Activated CD8-positive, alpha-beta memory T cell treated with anti-CD3 and anti-CD28 coated beads for 24 hours (primary cell): ENCODE results near the gene OBI1.
"Not testable (repeated sequence)": the region's sequence is repeated elsewhere in the genome, so short reads cannot be mapped to it uniquely, and the experiment has no call there.

Experiments
- DNase-seq: peaks from one replicate; pipeline ENCODE4 v3.0.0-alpha.2; 2020

Gene OBI1

GRCh38 chr13:78658630-78659449 lies at the start of gene OBI1:
Gene OBI1 (minus strand): TSS chr13:78659155. CDS start chr13:78659120, 35 bp downstream.
- DNase-seq: peak; percentile 94

GRCh38 chr13:78701383-78701782 lies 42.4 kb upstream of the OBI1 start:
- no peak for DNase-seq

GRCh38 chr13:78700121-78700910 lies 41.4 kb upstream of the OBI1 start:
- no peak for DNase-seq

GRCh38 chr13:78689011-78689410 lies 30.1 kb upstream of the OBI1 start:
- no peak for DNase-seq

GRCh38 chr13:78686461-78686860 lies 27.5 kb upstream of the OBI1 start:
- DNase-seq: no peak

GRCh38 chr13:78680576-78681350 lies 21.8 kb upstream of the OBI1 start:
- DNase-seq: no peak

GRCh38 chr13:78680115-78680561 lies 21.2 kb upstream of the OBI1 start:
- DNase-seq: no peak

GRCh38 chr13:78679329-78679728 lies 20.4 kb upstream of the OBI1 start:
- DNase-seq: no peak

- DNase-seq: no peak
Observed at GRCh38 chr13:78675112-78675511, 16.2 kb upstream of the OBI1 start.

- no peak for DNase-seq
Observed at GRCh38 chr13:78674638-78675037, 15.7 kb upstream of the OBI1 start.

GRCh38 chr13:78662467-78662866 lies 3.5 kb upstream of the OBI1 start:
- DNase-seq: no peak

GRCh38 chr13:78660495-78660857 lies 1.5 kb upstream of the OBI1 start:
- no peak for DNase-seq

- peak; percentile 66 for DNase-seq
Observed at GRCh38 chr13:78659732-78660494, 958 bp upstream of the OBI1 start.

GRCh38 chr13:78659450-78659730 lies 435 bp upstream of the OBI1 start:
- no peak for DNase-seq

- no peak for DNase-seq
Observed at GRCh38 chr13:78657699-78658629, 991 bp downstream of the OBI1 start.

GRCh38 chr13:78655906-78656305 lies 3.0 kb downstream of the OBI1 start:
- DNase-seq: no peak

- no peak for DNase-seq
Observed at GRCh38 chr13:78655007-78655406, 3.9 kb downstream of the OBI1 start.

GRCh38 chr13:78652651-78653050 lies 6.3 kb downstream of the OBI1 start:
- no peak for DNase-seq

- DNase-seq: no peak
Observed at GRCh38 chr13:78650717-78651083, 8.3 kb downstream of the OBI1 start.

GRCh38 chr13:78649997-78650716 lies 8.8 kb downstream of the OBI1 start:
- no peak for DNase-seq

GRCh38 chr13:78647109-78647678 lies 11.8 kb downstream of the OBI1 start:
- not testable (repeated sequence) for DNase-seq
